ENCODE results near the gene ARHGAP12. TPM values are rescaled to one million over a fixed set of nuclear protein-coding genes. Genes with fewer than 3 reads are reported as not detected.

Gene ARHGAP12
- total RNA-seq, 8 experiments from 2014 or later, result 20.9 to 50.3 (median 29.7) TPM

DNA sequence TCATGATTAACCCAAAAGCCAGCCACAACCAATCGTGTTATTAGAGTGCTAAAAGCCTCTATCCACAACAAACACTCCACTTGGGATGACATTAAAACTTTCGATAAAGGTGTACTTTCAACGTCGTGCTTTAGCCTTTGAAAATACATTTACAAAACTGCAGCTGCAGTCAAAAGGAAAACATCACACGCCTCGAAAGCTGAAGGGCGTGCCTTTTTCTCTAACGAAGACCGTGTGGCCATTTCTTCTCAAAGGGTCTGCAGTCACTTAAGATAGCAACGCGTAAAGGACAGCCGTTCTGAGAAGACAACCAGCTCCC, 1.1 kb downstream of the ARHGAP12 start:
- in situ Hi-C loops (cut with MboI; ENCODE audit: low pct_unique_long_range_greater_than_20kb in 2 of 9, low sequenced_read_pairs in 9 of 9, unreplicated experiment in 9 of 9), result no loop called here
- peak overlapping the region in 1 of 2 donors; percentile 97 for H3K27ac ChIP-seq
- H3K4me1 ChIP-seq (replicated peaks in 1 of 2), result peaks cover 5 to 10% of the 10 kb centered on the region in 2 donors
- 0 to 2% (median 0%) methylated on average over 1 to 10 of the region's 12 CpGs; no CpG with 5 or more reads in 4 of the 10 experiments for WGBS, 10 experiments
- peak overlapping the region; percentile 86 to 99 (median 98) for H3K4me3 ChIP-seq
- no peak for ATAC-seq (replicated peaks in 6 of 8)

DNA sequence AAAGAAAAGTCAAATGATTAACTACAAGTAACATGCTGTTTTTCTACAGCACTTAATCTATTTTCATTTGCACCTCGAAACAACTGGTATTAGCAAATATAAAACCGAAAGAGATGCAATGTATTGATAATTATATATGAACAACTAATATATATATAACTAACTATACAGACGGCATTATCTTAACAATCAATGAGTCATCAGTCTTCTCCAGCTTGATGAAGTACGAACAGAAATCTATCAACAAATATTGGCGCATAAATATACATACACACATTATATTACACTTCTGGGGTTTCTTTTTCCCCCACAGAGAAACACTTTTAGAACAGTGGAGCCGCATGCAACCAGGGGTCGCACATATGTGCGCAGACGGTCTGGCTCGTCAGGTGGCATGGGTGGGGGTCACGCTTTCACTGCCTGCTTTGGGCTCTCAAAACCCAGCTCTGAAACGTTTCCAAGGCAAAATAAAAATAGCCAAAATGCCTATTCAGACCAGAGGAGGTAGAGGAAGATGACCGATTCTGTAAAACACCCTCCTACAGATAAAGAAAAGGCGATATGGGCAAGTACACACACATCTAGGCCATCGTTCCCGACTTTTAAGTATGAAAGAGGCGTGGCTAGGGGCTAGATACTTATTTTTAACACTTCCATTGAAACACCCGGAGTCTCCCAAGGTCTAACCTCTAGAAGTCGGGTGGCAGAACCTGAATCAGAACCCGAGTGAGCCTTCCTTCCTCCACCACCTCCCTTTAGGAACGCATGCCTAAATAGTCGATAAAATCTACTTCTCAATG, 1.7 kb downstream of the ARHGAP12 start:
- no peak for ATAC-seq (replicated peaks in 6 of 8)
- Histone ChIP-seq H3K27ac (no peak overlapping the region), H3K4me1 (replicated peaks in 1 of 2) (peaks cover 5 to 10% of the 10 kb centered on the region in 2 donors), H3K4me3 (peak overlapping the region; percentile 86 to 99 (median 98))
- WGBS, 10 experiments, result 0 to 43% (median 7%) methylated on average over 2 to 15 of the region's 22 CpGs
- in situ Hi-C loops (cut with MboI; ENCODE audit: low pct_unique_long_range_greater_than_20kb in 2 of 9, low sequenced_read_pairs in 9 of 9, unreplicated experiment in 9 of 9), result no loop called here

GRCh38 chr10:31926160-31926559, 2.5 kb downstream of the ARHGAP12 start:
- H3K4me1 ChIP-seq (replicated peaks in 1 of 2), result peaks cover 5 to 10% of the 10 kb centered on the region in 2 donors
- peak overlapping the region in 1 of 5 donors; percentile 99 for H3K4me3 ChIP-seq
- WGBS, 10 experiments, result 0 to 67% (median 50%) methylated on average over 1 to 5 of the region's 5 CpGs
- ATAC-seq (replicated peaks in 6 of 8), result no peak
- no peak overlapping the region for H3K27ac ChIP-seq
- in situ Hi-C loops (cut with MboI; ENCODE audit: low pct_unique_long_range_greater_than_20kb in 2 of 9, low sequenced_read_pairs in 9 of 9, unreplicated experiment in 9 of 9), result no loop called here

- no peak for ATAC-seq (replicated peaks in 6 of 8)
- no peak overlapping the region for H3K27ac ChIP-seq
- 52 to 96% (median 87%) methylated on average over 1 to 3 of the region's 3 CpGs for WGBS, 10 experiments
- no peak overlapping the region for H3K4me3 ChIP-seq
- peaks cover 0 to 6% of the 10 kb centered on the region in 2 donors for H3K4me1 ChIP-seq (replicated peaks in 1 of 2)
- in situ Hi-C loops (cut with MboI; ENCODE audit: low pct_unique_long_range_greater_than_20kb in 2 of 9, low sequenced_read_pairs in 9 of 9, unreplicated experiment in 9 of 9), result no loop called here
These were observed 3.8 kb downstream of the ARHGAP12 start for GRCh38 chr10:31924833-31925232.

- Histone ChIP-seq H3K4me1 (replicated peaks in 1 of 2) (peaks cover 0 to 6% of the 10 kb centered on the region in 2 donors), H3K27ac (no peak overlapping the region), H3K4me3 (no peak overlapping the region)
- no peak for ATAC-seq (replicated peaks in 6 of 8)
- in situ Hi-C loops (cut with MboI; ENCODE audit: low pct_unique_long_range_greater_than_20kb in 2 of 9, low sequenced_read_pairs in 9 of 9, unreplicated experiment in 9 of 9), result no loop called here
- WGBS, 10 experiments, result 83 to 100% (median 96%) methylated on average over 1 to 3 of the region's 3 CpGs; no CpG with 5 or more reads in 1 of the 10 experiments
These were observed 5.2 kb downstream of the ARHGAP12 start for GRCh38 chr10:31923389-31923788.

- WGBS, 10 experiments, result 0 to 100% (median 62%) methylated on average over 1 to 4 of the region's 4 CpGs; no CpG with 5 or more reads in 2 of the 10 experiments
- in situ Hi-C loops (cut with MboI; ENCODE audit: low pct_unique_long_range_greater_than_20kb in 2 of 9, low sequenced_read_pairs in 9 of 9, unreplicated experiment in 9 of 9), result no loop called here
These were observed 7.6 kb downstream of the ARHGAP12 start for GRCh38 chr10:31921031-31921430.

DNA sequence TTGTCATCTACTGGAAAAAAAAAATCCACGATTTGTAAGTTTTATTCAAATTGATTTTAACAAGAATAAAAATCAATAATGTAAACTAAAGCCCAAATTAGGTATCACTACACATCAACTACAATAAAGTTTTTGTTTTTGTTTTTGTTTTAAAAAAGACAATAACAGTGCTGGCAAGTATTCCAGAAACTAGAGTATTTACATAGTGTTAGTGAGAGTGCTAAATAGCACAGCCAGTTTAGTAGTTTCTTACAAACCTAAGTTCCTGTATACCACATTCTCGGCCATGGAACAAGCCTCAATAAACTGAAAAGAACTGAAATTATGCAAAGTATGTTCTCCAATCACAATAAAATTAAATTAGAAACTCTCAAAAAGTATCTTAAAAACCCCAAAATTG, 8.1 kb downstream of the ARHGAP12 start:
- in situ Hi-C loops (cut with MboI; ENCODE audit: low pct_unique_long_range_greater_than_20kb in 2 of 9, low sequenced_read_pairs in 9 of 9, unreplicated experiment in 9 of 9), result no loop called here
- no peaks in the 10 kb centered on the region for H3K4me1 ChIP-seq (replicated peaks in 1 of 2)
- no peak overlapping the region for H3K27ac ChIP-seq
- ATAC-seq (replicated peaks in 6 of 8), result no peak
- WGBS, 10 experiments, result 36 to 100% (median 95%) methylated on average over 1 to 2 of the region's 2 CpGs; no CpG with 5 or more reads in 2 of the 10 experiments
- no peak overlapping the region for H3K4me3 ChIP-seq

More at GRCh38 chr10:31921031-31921430, 7.6 kb downstream of the ARHGAP12 start:
- H3K4me3 ChIP-seq, result no peak overlapping the region
- H3K27ac ChIP-seq, result no peak overlapping the region
- ATAC-seq (replicated peaks in 6 of 8), result no peak
- H3K4me1 ChIP-seq (replicated peaks in 1 of 2), result peaks cover 0 to 1% of the 10 kb centered on the region in 2 donors

DNA sequence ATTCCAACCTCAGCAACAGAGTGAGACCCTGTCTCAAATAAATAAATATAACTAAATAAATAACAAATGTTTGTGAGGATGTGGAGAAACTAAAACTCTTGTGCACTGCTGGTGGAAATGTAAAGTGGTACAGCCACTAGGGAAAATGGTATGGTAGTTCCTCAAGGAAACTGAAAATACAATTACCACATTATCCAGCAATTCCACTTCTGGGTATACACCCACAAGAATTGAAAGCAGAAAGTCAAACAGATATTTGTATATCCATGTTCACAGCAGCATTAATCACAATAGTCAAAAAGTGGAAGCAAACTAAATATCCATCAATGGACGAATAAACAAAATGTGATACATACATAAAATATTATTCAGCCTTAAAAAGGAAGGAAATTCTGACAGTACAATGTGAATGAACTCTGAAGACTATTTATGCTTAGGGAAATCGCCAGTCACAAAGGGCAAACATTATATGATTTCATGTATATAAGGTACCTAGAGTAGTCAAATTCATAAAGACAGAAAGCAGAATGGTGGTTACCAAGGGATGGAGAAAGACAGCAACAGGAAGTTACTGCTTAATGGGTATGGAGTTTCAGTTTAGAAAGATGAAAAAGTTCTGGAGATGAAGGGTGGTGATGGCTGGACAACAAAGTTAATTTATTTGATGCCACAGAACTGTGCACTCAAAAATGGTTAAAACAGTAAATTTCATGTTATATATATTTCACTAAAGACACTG, 9.8 kb downstream of the ARHGAP12 start:
- H3K27ac ChIP-seq, result no peak overlapping the region
- ATAC-seq (replicated peaks in 6 of 8), result no peak
- 0 to 100% (median 67%) methylated on average over 1 to 2 of the region's 2 CpGs; no CpG with 5 or more reads in 2 of the 10 experiments for WGBS, 10 experiments
- in situ Hi-C loops (cut with MboI; ENCODE audit: low pct_unique_long_range_greater_than_20kb in 2 of 9, low sequenced_read_pairs in 9 of 9, unreplicated experiment in 9 of 9), result no loop called here
- no peaks in the 10 kb centered on the region for H3K4me1 ChIP-seq (replicated peaks in 1 of 2)
- H3K4me3 ChIP-seq, result no peak overlapping the region

GRCh38 chr10:31914370-31914769, 14.3 kb downstream of the ARHGAP12 start:
- no peak for ATAC-seq (replicated peaks in 6 of 8)

DNA sequence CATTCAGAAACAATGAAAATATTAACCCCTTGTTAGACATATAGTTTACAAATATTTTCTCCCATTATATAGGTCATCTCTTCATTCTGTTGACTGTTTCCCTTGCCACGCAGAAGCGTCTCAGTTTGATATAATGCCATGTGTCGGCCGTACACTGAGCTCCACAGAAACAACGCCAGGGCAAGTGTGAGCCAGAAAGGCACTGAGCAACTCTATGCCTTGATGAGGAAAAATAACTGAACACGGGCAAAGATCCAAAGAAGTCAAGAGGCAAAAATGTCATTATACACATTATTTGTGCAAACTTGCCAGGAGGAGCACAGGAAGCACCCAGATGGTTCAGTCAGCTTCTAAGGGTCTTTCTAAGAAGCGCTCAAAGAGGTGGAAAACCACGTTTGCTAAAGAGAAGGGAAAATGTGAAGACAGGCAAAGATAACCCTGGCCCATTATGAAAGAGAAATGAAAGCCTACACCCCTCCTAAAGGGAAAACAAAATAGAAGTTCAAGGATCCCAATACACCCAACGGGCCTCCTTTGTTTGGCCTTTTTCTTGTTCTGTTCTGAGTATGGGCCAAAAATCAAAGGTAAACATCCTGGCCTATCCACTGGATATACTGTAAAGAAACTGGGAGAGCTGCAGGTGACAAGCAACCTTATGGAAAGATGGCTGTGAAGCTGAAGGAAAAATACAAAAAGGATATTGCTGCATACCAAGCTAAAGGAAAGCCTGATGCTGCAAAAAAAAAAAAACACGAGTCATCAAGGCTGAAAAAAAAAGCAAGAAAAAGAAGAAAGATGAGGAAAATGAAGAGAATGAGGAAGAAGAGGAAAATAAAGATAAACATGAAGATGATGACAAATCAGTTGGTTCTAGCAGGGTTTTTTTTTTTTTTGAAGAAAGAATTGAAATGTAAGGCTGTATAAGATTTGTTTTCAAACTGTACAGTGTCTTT, 15.5 kb downstream of the ARHGAP12 start:
- Histone ChIP-seq H3K4me1 (replicated peaks in 1 of 2) (no peaks in the 10 kb centered on the region), H3K4me3 (no peak overlapping the region), H3K27ac (no peak overlapping the region)
- WGBS, 10 experiments, result 20 to 89% (median 61%) methylated on average over 1 to 9 of the region's 10 CpGs; no CpG with 5 or more reads in 1 of the 10 experiments
- in situ Hi-C loops (cut with MboI; ENCODE audit: low pct_unique_long_range_greater_than_20kb in 2 of 9, low sequenced_read_pairs in 9 of 9, unreplicated experiment in 9 of 9), result no loop called here
- peak in 1 of 8 experiments; percentile 61 for ATAC-seq (replicated peaks in 6 of 8)

More at GRCh38 chr10:31914370-31914769, 14.3 kb downstream of the ARHGAP12 start:
- 89 to 100% (median 100%) methylated on average over 1 to 2 of the region's 2 CpGs for WGBS, 10 experiments
- in situ Hi-C loops (cut with MboI; ENCODE audit: low pct_unique_long_range_greater_than_20kb in 2 of 9, low sequenced_read_pairs in 9 of 9, unreplicated experiment in 9 of 9), result no loop called here
- no peak overlapping the region for H3K4me3 ChIP-seq
- H3K27ac ChIP-seq, result no peak overlapping the region
- H3K4me1 ChIP-seq (replicated peaks in 1 of 2), result no peaks in the 10 kb centered on the region

GRCh38 chr10:31912289-31912688, 16.3 kb downstream of the ARHGAP12 start:
- WGBS, 10 experiments, result 28 to 83% (median 50%) methylated on average over 1 to 2 of the region's 2 CpGs; no CpG with 5 or more reads in 3 of the 10 experiments
- Histone ChIP-seq H3K27ac (no peak overlapping the region), H3K4me1 (replicated peaks in 1 of 2) (no peaks in the 10 kb centered on the region), H3K4me3 (no peak overlapping the region)
- in situ Hi-C loops (cut with MboI; ENCODE audit: low pct_unique_long_range_greater_than_20kb in 2 of 9, low sequenced_read_pairs in 9 of 9, unreplicated experiment in 9 of 9), result no loop called here
- peak in 2 of 8 experiments; percentile 25 to 63 for ATAC-seq (replicated peaks in 6 of 8)

- no peak overlapping the region for H3K27ac ChIP-seq
- H3K4me1 ChIP-seq (replicated peaks in 1 of 2), result no peaks in the 10 kb centered on the region
- 90 to 100% (median 100%) methylated on average over 1 to 3 of the region's 3 CpGs for WGBS, 10 experiments
- ATAC-seq (replicated peaks in 6 of 8), result no peak
- no peak overlapping the region for H3K4me3 ChIP-seq
- in situ Hi-C loops (cut with MboI; ENCODE audit: low pct_unique_long_range_greater_than_20kb in 2 of 9, low sequenced_read_pairs in 9 of 9, unreplicated experiment in 9 of 9), result no loop called here
These were observed 18.6 kb downstream of the ARHGAP12 start for GRCh38 chr10:31910016-31910415.
